Suprapubic skin (tissue), 4 donors: ENCODE results near the gene LTBP2.

Experiments
- EP300 ChIP-seq: sonication (generic); formaldehyde crosslinking; IDR thresholded peaks from one replicate; pipeline ENCODE4 v1.6.1; 2017; ENCODE audit warnings: antibody characterized with exemption
- POLR2A ChIP-seq, 2 donors: fragments of 450-650 bp; IDR thresholded peaks; one replicate each; pipeline ENCODE4 v1.6.1; 2017; ENCODE audit warnings: antibody characterized with exemption in 2 of 2, mild to moderate bottlenecking in 2 of 2, moderate library complexity in 2 of 2
- POLR2AphosphoS5 ChIP-seq, 3 donors: sonication (generic); formaldehyde crosslinking; IDR thresholded peaks; one replicate each; pipeline ENCODE4 v1.6.1; 2017; ENCODE audit warnings: antibody characterized with exemption in 3 of 3
- TF ChIP-seq, protein P1 (sequence below), 2 donors: fragments of 200-600 bp in 1 of 2; fragments of 450-650 bp in 1 of 2; sonication (generic) in 1 of 2; IDR thresholded peaks; one replicate each; pipeline ENCODE4 v1.5.1; 2016 to 2019; ENCODE audit warnings: antibody characterized with exemption in 2 of 2, mild to moderate bottlenecking in 1 of 2, moderate library complexity in 1 of 2

- TF ChIP-seq EP300 = no peak
- TF ChIP-seq, protein P1, sequence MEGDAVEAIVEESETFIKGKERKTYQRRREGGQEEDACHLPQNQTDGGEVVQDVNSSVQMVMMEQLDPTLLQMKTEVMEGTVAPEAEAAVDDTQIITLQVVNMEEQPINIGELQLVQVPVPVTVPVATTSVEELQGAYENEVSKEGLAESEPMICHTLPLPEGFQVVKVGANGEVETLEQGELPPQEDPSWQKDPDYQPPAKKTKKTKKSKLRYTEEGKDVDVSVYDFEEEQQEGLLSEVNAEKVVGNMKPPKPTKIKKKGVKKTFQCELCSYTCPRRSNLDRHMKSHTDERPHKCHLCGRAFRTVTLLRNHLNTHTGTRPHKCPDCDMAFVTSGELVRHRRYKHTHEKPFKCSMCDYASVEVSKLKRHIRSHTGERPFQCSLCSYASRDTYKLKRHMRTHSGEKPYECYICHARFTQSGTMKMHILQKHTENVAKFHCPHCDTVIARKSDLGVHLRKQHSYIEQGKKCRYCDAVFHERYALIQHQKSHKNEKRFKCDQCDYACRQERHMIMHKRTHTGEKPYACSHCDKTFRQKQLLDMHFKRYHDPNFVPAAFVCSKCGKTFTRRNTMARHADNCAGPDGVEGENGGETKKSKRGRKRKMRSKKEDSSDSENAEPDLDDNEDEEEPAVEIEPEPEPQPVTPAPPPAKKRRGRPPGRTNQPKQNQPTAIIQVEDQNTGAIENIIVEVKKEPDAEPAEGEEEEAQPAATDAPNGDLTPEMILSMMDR (IDR thresholded peaks at IDR 0.05) = no peak
- no peak for TF ChIP-seq POLR2AphosphoS5 (IDR thresholded peaks at IDR 0.05)
- TF ChIP-seq POLR2A (IDR thresholded peaks at IDR 0.05) = no peak
Measured at GRCh38 chr14:74501691-74502090, 110.3 kb downstream of the LTBP2 start.
